ENCODE measurements around the gene PINK1. TPM values are rescaled to one million over a fixed set of nuclear protein-coding genes. Genes with fewer than 3 reads are reported as not detected.

PINK1 gene
- polyA plus RNA-seq, 1 donor (not counting 4 experiments of a cell fraction or from before 2014, with no cell fraction given), result 44.6 TPM

DNA sequence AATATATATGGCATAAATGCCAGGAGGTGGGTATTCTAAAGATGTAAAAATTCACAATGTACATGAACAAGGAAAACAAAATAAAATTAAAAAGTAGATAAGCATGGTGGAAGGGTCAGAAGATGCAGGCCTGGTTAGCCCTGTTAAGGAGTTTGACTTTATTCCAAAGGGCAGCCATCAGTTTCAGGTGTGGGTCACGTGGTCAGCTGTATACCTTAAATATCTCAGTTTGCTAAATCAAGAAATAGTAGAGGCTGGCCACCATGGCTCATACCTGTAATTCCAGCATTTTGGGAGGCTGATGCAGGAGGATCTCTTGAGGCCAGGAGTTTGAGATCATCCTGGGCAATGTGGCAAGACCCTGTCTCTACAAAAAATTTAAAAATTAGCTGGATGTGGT is 8.5 kb upstream of the PINK1 start:
- dilution Hi-C loops (cut with MboI; ENCODE audit: extremely low pct_ligation_motif_present, low sequenced_read_pairs), result no loop called here

DNA sequence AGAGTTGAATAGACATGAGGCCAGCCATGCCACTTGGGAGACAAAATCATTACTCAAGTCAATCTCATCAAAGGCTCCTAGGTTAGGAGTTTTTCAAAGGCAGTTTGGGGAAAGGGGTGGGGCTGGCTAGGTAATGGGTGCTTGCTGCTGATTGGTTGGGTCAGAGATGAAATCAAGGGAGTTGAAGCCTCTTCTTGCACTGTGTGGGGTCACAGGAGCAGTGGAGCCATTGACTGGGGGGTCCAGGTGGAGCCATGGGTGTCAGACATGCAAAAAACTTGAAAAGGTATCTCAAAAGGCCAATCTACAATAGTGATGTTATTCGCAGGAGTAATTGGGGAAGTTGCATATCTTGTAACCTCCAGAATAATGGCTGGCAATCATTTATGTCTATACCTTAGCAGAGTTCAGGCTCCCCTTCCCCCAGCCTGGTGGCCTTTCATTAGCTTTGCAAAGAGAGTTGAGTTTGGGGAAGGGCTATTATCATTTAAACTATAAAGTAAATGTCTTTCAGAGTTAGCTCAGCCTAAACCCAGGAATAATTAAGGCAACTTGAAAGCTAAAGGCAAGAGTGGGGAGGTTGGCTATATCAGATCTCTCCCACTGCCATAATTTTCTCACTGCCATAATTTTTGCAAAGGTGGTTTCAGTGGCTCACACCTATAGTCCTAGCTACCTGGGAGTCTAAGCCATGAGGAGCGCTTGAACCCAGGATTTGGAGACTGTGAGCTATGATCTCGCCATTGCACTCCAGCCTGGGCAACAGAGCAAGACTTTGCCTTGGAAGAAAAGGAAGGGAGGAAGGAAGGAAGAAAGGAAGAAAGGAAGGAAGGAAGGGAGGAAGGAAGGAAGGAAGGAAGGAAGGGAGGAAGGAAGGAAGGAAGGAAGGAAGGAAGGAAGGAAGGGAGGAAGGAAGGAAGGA is 7.8 kb upstream of the PINK1 start:
- TF ChIP-seq, protein P1, sequence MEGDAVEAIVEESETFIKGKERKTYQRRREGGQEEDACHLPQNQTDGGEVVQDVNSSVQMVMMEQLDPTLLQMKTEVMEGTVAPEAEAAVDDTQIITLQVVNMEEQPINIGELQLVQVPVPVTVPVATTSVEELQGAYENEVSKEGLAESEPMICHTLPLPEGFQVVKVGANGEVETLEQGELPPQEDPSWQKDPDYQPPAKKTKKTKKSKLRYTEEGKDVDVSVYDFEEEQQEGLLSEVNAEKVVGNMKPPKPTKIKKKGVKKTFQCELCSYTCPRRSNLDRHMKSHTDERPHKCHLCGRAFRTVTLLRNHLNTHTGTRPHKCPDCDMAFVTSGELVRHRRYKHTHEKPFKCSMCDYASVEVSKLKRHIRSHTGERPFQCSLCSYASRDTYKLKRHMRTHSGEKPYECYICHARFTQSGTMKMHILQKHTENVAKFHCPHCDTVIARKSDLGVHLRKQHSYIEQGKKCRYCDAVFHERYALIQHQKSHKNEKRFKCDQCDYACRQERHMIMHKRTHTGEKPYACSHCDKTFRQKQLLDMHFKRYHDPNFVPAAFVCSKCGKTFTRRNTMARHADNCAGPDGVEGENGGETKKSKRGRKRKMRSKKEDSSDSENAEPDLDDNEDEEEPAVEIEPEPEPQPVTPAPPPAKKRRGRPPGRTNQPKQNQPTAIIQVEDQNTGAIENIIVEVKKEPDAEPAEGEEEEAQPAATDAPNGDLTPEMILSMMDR (optimal IDR thresholded peaks at IDR 0.05 in 1 of 3, IDR thresholded peaks at IDR 0.05 in 1 of 3, conservative IDR thresholded peaks at IDR 0.05 in 1 of 3; ENCODE audit: extremely low read depth in 1 of 3, insufficient read depth in 2 of 3, low read length in 3 of 3), result no peak
- no peak for TF ChIP-seq EZH2 (IDR thresholded peaks at IDR 0.05; ENCODE audit: low read length)
- FAIRE-seq, result no peak
- H3K4me3 ChIP-seq (ENCODE audit: control insufficient read depth in 2 of 3, extremely low read depth in 1 of 3, insufficient read depth in 2 of 3, low read depth in 1 of 3, low read length in 3 of 3), result no peak overlapping the region
- H4K20me1 ChIP-seq (ENCODE audit: control insufficient read depth, extremely low read depth, insufficient read depth, low read length), result no peaks in the 10 kb centered on the region
- no peak overlapping the region for H3K9ac ChIP-seq (ENCODE audit: control insufficient read depth, extremely low read depth, insufficient read depth, low read length)
- H3K36me3 ChIP-seq (ENCODE audit: control insufficient read depth in 2 of 2, extremely low read depth in 1 of 2, insufficient read depth in 2 of 2, low read length in 2 of 2), result no peaks in the 10 kb centered on the region
- H3K4me2 ChIP-seq (ENCODE audit: control insufficient read depth, extremely low read depth, insufficient read depth, low read depth, low read length), result no peak overlapping the region
- no peaks in the 10 kb centered on the region for H3K9me1 ChIP-seq (ENCODE audit: control insufficient read depth, extremely low read depth, insufficient read depth, low read length)
- H2AFZ ChIP-seq (ENCODE audit: control insufficient read depth, low read length), result no peak overlapping the region
- no peak for DNase-seq (ENCODE audit: low read depth, low spot score)
- no peaks in the 10 kb centered on the region for H3K9me3 ChIP-seq (ENCODE audit: control insufficient read depth, low read depth, low read length)
- dilution Hi-C loops (cut with MboI; ENCODE audit: extremely low pct_ligation_motif_present, low sequenced_read_pairs), result no loop called here
- H3K27me3 ChIP-seq (ENCODE audit: control insufficient read depth, extremely low read depth, insufficient read depth, low read length), result no peaks in the 10 kb centered on the region
- H3K27ac ChIP-seq (ENCODE audit: control insufficient read depth, insufficient read depth, low read length), result no peak overlapping the region
- no peaks in the 10 kb centered on the region for H3K4me1 ChIP-seq (ENCODE audit: control insufficient read depth, extremely low read depth, insufficient read depth, low read length)
- H3K79me2 ChIP-seq (ENCODE audit: control insufficient read depth, insufficient read depth, low read length), result no peaks in the 10 kb centered on the region

More for the DNA sequence above, 8.5 kb upstream of the PINK1 start:
- TF ChIP-seq, protein P1 (optimal IDR thresholded peaks at IDR 0.05 in 1 of 3, IDR thresholded peaks at IDR 0.05 in 1 of 3, conservative IDR thresholded peaks at IDR 0.05 in 1 of 3; ENCODE audit: extremely low read depth in 1 of 3, insufficient read depth in 2 of 3, low read length in 3 of 3), result no peak
- TF ChIP-seq EZH2 (IDR thresholded peaks at IDR 0.05; ENCODE audit: low read length), result no peak
- no peaks in the 10 kb centered on the region for H3K4me1 ChIP-seq (ENCODE audit: control insufficient read depth, extremely low read depth, insufficient read depth, low read length)
- no peak overlapping the region for H3K27ac ChIP-seq (ENCODE audit: control insufficient read depth, insufficient read depth, low read length)
- H3K79me2 ChIP-seq (ENCODE audit: control insufficient read depth, insufficient read depth, low read length), result no peaks in the 10 kb centered on the region
- FAIRE-seq (no peak), DNase-seq (ENCODE audit: low read depth, low spot score) (no peak)
- no peaks in the 10 kb centered on the region for H3K9me1 ChIP-seq (ENCODE audit: control insufficient read depth, extremely low read depth, insufficient read depth, low read length)
- no peak overlapping the region for H3K4me3 ChIP-seq (ENCODE audit: control insufficient read depth in 2 of 3, extremely low read depth in 1 of 3, insufficient read depth in 2 of 3, low read depth in 1 of 3, low read length in 3 of 3)
- H4K20me1 ChIP-seq (ENCODE audit: control insufficient read depth, extremely low read depth, insufficient read depth, low read length), result no peaks in the 10 kb centered on the region
- no peaks in the 10 kb centered on the region for H3K27me3 ChIP-seq (ENCODE audit: control insufficient read depth, extremely low read depth, insufficient read depth, low read length)
- H2AFZ ChIP-seq (ENCODE audit: control insufficient read depth, low read length), result no peak overlapping the region
- no peak overlapping the region for H3K4me2 ChIP-seq (ENCODE audit: control insufficient read depth, extremely low read depth, insufficient read depth, low read depth, low read length)
- no peaks in the 10 kb centered on the region for H3K9me3 ChIP-seq (ENCODE audit: control insufficient read depth, low read depth, low read length)
- no peak overlapping the region for H3K9ac ChIP-seq (ENCODE audit: control insufficient read depth, extremely low read depth, insufficient read depth, low read length)
- H3K36me3 ChIP-seq (ENCODE audit: control insufficient read depth in 2 of 2, extremely low read depth in 1 of 2, insufficient read depth in 2 of 2, low read length in 2 of 2), result no peaks in the 10 kb centered on the region

Data from keratinocyte (primary cell).